GM19035 (cell line): ENCODE data around the gene PTH2R.

ENCODE experiments used
- ATAC-seq: cut with Tn5 transposase; IDR thresholded peaks from one replicate; pipeline ENCODE4 v1.9.1; 2021; ENCODE audit not compliant: unreplicated experiment

The PTH2R gene

DNA sequence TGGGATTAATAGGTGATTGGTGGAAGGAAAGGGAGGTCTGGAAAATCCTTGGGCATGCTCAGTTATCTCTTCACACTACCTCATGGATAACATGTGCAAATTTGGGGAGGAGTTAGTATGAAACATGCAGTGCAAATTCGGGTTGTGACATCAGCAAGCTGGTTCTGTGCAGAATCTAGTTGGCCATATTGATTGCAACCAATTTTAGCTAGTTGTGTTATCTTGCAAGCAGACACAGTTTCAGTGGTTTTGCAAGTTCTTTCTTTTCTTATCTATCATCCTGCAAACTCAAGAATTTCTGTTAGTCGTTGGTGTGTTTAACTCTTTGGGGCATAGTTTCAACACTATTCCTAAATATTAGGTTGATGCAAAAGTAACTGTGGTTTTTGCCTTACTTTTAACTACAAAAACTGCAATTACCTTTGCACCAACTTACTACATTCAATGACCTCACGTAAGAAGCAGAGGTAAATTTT, 135.4 kb downstream of the PTH2R start:
- ATAC-seq = no peak

DNA sequence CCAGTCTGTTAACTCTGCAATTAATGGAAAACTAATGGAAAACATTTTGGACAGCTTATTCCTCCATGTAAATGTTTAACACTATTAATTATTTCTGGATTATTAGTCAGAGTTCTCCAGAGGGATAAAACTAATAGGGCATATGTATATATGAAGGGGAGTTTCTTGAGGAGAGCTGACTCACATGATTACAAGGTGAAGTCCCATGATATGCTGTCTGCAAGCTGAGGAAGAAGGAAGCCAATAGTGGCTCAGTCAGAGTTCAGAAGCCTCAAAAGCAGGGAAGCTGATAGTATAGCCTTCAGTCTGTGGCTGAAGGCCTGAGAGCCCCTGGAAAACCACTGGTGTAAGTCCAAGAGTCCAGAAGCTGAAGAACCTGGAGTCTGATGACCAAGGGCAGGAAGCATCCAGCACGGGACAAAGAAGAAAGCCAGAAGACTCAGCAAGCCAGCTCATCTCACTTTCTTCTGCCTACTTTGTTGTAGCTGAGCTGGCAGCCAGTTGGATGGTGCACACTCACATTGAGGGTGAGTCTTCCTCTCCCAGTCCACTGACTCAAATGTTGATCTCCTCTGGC, 136.0 kb downstream of the PTH2R start:
- no peak for ATAC-seq
